ENCODE measurements around the gene DPP10.

- TF ChIP-seq SUZ12 (IDR thresholded peaks at IDR 0.05; ENCODE audit: extremely low read depth, insufficient read depth, insufficient read length), result no peak
- no peak for TF ChIP-seq YY1 (IDR thresholded peaks at IDR 0.05; ENCODE audit: insufficient read depth, insufficient read length)
- no peak for TF ChIP-seq ZNF274 (IDR thresholded peaks at IDR 0.05; ENCODE audit: low read depth, low read length)
Observed at GRCh38 chr2:114762986-114763385, 320.5 kb downstream of the DPP10 start.

All from NT2/D1 (cell line).